HTR-8/SVneo (cell line): Measurements from ENCODE around the gene HOXA2.

Experiments used
- DNase-seq: peaks from one replicate; pipeline ENCODE4 v3.0.0; 2011; ENCODE audit warnings: low spot score, mixed read lengths; ENCODE audit not compliant: insufficient read length
- FAIRE-seq: peaks from 2 replicates; lab custom pipeline; 2011; peaks lifted over from hg19 to GRCh38; lab: Jason Lieb, UNC

Gene HOXA2

DNA sequence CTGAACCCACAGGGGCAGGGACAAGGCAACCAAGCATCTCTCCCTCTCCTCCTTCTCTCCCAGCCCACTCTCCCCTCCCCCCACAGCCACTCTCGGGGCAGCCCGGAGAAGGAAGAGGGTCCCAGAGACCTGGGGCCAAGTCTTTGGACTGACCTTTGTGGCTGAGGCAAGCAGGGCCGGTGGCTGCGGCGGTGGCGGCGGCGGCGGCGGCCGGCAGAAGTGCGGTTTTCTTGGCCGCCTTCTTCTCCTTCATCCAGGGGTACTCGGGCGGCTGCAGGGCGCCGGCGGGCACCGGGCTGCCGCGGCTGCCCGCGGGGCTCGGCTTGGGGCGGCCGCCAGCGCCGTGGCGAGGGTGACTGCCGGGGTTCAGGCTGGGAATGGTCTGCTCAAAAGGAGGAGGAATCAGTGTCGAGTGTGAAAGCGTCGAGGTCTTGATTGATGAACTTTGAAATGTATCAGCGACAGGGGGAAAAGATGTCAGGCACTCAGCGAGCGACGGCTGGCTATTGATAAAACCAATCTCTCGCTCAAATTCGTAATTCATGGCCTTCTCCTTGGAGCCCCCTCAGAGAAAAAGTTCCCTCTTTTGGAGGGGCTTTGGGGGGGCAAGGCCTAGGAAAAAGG, 414 bp downstream of the HOXA2 start:
- DNase-seq, result no peak
- no peak for FAIRE-seq

DNA sequence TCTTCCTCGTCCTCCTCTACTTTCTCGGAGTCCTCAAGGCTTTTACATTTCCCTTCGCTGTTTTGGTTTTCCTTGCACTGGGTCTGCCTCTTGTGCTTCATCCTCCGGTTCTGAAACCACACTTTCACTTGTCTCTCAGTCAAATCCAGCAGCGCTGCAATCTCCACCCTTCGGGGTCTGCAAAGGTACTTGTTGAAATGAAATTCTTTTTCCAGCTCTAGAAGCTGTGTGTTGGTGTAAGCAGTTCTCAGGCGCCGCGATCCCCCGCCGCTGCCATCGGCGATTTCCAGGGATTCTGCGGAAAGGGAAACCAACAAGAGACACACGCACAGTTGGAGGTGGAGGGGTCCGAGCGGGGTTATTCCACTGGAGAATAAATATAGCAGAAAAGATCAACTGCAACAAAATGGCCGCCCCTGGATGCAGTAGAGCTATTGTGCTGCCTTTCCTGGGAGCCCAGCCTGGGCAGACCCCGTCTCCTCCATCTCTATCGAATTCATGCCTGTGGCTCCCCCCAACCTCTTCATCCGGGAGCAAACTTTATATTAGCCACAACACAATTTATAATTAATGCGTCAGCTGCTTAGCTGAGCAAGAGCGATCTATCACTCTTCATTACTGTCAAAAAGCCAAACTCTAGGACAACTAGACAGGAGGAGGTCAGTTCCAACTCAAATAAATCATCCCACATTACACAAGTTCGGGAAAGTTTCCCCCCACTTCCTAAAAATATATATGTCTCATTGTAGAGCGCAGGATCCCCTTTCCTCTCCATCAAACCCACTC, 1.1 kb downstream of the HOXA2 start:
- no peak for DNase-seq
- FAIRE-seq, result no peak

DNA sequence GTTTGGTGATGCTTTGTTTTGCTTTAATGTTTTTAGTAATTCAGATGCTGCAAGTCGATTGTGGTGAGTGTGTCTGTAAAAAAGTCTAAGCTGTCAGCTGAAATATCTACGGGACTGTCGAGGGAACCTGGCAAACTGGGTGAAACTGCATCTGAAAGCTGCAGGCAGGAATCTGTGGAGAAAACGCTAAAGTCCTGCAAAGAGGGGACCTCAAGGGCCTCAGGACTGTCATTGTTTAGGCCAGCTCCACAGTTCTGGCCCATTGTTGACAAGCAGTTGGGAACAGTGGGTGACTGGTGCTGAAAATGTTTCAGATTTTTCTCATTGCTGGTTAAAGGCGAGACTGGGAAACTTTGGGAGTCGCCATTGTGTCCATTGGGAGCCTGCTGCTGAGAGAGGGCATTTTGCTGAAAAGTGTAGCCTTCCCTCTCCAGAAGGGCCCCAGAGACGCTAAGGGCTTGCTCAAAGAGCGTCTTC, 1.8 kb downstream of the HOXA2 start:
- no peak for FAIRE-seq
- DNase-seq, result no peak

DNA sequence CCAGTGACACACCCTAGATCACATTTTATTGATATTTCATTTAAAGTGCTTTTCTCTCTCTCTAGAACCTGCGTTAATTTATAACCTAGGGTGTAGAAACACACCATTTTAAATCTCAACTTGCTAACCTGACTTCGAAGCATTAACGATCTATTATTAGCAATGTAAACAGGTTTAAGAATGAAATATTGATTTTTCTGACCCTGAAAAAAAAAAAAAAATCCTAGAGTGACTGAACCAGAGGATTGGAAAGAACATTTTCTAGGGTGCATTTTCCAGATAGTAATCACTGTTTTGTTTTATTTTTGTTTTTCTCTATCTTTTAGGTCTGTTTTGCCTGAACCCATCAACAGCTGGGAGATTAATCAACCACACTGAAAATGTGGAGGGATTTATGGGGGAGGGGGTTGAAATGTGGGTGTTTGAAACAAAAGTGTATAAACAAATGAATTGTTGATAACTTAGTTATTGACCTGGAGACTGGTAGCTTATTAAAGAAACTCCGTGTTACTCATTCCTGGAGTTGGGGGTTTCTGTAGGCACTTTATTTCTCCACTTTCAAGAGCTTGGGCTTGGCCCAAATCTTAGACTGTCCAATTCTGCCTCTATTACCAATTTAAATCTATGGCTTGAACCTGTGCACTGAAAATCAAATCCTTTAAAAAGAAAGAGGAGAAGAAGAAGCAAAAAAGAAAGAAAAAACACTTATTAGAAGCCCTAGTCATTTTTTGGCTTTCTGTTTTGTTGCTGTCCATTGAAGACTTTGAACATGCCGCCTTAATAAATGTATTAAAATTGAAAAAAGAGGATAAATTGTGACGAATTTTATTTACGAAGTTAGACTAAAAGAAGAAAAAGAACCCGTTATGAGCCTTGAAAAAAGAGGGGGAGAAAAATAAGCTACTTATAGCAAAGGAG, 2.8 kb downstream of the HOXA2 start:
- FAIRE-seq, result no peak
- DNase-seq, result no peak

DNA sequence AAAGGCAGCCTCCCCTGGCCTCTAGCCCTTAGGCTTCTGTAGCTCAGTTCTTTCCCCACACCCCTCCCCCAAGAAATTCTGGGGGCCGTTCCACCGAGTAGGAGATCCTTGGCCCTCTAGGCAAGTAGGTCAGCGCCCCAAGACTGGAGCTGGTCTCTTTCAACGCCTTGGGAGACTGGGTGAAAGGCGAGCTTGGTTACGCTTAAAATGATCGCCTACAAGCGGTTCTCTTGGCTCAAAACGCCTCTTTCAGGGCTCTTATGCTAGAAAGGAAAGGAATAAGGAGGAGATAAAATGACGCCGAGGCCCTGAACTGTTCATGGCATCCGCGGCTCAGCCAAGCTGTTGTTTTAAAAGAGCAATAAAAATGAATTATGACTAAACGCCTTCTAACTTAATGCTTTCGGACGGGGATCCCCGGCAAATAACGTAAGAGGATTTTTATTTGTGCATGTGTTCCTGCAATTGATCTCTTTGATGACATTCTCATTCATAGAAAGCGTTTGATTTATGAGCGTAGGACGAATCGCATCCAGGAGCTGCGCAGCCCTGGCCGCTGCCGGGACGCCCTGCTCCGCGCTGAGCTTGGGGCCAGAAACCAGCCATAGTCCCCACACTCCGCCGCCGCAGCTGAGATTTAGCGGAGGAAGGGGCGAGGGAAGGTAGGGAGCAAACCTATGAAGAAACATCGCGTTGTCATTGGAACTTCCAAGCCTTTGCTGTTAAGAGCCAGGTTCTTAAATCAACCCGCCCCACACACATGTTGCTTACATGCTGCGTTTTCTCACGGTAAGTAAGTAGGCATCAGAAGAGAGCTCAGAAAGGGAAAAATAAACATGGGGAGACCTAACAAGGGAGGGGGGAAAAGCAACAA, 3.7 kb downstream of the HOXA2 start:
- FAIRE-seq (no peak), DNase-seq (no peak)

DNA sequence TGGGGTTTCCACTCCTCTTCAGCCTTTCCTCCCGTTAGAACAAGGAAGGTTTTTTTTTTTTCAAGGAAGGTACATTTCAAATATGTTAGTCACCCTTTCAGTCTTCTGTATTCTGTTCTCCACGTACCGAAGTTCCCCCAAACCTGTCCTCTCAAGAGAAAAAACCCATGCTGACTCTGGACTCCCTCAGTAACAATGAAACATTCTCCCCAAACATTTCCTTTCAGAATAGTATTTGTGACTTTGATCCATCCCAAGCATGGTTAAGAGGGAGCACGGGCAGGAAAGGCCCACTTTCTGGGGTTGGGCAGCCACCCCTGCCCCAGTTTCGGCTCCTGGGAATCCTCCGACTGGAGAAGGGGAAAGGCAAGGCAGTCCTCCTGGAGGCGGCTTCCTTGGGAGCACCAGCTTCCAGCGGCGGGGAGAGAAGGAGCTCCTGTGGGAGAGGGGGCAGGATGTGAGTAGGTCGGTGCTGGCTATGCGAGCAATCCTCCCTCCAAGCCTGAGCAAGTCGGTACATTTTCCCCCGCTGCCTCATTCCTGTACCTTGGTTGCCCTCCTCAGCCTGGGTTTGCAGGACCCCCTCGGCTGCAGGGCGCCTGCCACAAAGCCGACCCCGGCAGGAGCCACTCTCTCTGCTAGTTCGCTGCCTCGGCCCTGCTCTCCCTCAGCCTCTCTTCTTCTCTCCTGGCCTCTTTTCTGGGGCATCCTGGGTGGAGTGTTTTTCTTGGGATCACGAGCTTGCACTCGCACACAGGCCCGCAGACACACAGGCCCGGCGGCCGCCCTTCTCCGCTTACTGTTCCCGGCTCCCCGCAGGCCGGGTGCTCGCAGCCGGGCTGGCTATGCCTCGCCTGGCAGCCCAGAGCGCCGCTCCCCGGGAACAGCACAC, 4.6 kb downstream of the HOXA2 start:
- DNase-seq (no peak), FAIRE-seq (peak; percentile 38)

DNA sequence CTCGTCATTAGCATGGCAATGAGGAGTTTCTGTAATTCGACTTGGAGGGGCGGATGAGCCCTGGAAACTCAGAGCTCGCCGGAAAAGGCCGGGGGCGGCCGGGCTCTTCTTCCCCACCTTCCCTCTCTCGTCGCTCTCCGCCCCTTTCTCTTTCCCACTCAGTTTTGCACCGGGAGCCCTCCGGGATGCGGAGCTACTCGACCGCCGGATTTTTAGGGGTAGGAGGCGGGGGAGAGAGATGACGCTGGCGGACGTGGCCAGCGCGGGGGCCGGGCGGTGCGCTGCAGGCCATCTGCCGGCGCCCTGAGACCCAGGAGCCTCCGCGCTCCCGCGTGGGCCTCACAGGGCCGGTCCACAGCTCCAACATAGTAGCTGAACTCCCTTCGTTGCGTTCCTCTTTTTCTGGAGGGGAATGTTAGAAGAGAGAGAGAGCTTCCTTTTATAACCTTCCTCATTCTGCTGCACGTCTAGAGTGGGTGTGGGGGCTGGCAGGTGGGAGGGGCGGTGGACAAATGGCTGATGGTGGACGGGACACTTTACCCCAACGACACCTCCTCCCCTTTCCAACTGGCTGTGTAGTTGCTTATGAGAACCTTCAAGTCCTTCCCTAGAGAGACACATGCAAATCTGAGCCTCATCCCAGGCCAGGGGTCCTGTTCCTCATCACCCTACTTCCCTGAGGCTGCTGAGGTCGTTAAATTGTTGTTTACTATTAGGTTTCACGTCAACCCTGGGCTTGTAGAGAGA, 5.5 kb downstream of the HOXA2 start:
- DNase-seq (no peak), FAIRE-seq (no peak)

DNA sequence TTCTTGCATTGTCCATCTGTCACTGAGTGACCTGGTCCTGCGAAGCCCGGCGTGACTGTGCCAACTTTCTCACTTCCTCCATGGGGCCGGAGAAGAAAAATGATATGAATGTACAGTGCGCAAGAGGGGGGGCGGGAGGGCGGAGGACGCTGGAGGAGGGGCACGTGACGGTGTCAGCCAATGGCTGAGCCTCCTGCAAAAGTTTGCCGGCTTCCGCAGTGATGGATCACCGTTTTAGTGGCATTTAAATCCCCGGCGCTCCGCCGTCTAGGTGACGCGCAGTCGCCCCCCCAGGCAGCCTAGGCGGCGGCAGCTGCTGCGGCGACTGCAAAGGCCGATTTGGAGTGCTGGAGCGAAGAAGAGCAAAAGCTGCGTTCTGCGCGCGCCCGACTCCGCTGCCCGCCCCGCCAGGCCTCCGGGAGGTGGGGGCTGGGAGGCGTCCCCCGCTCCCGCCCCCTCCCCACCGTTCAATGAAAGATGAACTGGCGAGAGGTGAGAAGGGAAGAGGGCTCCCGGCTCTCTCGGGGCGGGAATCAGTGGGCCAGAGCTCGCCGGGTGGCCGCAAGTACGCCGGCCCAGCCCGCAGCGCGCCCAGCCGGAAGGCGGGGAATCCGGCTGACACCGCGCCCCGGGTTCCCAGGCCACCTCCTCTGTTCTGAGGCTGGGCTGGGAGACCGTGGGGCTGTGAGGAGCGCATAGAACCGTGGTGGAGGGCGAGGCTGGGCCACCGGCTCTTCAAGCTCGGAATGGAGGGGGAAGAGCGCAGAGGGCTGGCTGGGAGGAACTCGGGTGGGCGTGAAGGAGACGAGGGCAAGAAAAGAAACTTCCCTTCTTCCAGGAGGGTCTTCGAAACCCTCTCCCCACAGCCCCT, 6.4 kb downstream of the HOXA2 start, which contains the start of gene HOXA1:
Gene HOXA1 (minus strand): TSS at position 104 of the 871 bp plus-strand sequence. CDS start 88 bp downstream, at position 16.
- DNase-seq (peak; percentile 93), FAIRE-seq (no peak)

DNA sequence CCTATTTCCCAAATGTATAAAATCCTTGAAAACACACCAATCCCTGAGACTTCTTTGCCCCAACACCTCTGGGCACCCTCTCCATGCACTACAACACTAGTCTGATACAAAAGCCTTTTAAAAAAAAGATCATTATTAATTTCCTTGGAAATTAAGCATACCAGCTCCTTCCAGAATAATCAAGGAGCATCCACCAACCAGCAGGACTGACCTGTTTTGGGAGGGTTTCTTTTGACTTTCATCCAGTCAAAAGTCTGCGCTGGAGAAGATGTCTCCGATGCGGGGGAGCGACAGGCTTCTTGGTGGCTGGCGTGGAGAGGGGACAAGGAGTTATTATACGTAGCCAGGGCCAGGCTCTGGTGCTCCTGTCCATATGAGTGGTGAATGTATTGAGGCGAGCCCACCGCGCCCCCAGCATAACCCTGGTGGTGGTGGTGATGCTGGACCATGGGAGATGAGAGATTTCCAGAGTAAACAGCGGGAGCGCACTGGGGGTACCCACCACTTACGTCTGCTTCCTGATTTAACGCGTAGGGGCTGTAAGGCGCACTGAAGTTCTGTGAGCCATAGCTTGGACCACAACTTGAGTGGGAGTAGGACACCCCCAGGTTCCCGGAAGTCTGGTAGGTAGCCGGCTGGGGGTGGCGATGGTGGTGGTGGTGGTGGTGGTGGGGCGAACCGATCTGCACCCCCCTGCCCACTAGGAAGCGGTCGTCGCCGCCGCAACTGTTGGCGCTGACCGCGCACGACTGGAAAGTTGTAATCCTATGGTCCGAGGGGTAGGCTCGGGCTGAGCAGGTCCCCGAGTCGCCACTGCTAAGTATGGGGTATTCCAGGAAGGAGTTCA, 7.2 kb downstream of the HOXA2 start:
- DNase-seq, result no peak
- FAIRE-seq, result no peak

DNA sequence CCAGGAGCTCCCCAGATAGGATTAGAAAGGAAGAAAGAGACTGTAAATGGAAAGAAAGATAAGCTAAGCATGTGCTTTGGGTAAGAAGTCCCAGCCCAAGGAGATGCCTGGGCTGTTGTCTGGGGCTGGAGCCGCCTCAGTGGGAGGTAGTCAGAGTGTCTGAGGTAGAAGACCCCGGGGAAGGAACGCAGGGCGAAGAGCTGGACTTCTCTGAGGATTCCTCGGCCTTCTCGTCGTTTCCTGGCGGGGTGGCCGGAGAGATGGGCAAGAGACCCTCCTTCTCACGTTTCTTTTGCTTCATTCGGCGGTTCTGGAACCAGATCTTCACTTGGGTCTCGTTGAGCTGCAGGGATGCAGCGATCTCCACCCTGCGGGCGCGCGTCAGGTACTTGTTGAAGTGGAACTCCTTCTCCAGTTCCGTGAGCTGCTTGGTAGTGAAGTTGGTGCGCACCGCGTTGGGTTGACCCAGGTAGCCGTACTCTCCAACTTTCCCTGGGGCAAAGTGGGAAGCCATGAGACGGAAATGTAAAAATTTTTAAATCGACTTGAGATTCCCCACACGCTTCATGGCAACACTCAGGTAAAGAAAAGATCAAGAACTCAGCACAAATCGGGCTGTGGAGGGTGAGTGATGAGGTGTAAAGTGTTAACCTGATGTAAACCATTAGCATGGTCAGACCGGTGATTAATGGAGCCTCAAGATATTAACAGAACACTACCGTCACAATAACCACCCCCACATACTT, 8.0 kb downstream of the HOXA2 start:
- DNase-seq, result no peak
- no peak for FAIRE-seq

DNA sequence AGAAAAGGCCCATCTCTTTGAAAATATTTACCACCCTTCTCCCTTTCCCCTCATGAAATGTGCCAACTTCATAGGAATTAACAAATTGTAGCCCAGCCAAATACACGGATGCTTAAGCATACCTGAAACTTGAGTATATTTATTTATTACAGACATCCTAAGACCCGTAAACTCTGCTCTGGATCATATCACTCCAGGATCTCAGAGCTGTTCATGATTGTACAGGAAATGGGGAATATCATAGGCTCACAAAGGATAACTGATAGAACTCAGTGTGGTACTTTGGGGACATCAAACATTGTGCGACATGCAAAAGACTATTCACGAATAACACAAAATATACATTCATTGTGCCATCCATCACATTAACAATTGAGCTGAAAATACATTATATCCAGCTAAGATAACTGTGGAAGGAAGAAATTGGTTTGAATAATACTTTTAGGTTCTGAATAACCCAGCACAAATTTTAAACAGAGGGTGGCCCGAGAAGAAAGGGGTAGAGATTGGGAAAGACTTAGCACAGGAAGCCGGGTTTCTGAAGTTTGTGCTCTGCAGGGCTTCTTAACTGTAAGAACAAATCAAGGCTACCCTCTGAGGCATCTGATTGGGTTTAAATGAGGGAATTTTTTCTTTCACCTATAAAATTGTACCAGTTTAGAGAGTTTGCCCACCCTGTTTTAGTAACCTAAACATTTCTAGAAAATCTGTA, 9.1 kb downstream of the HOXA2 start:
- no peak for FAIRE-seq
- DNase-seq, result no peak

DNA sequence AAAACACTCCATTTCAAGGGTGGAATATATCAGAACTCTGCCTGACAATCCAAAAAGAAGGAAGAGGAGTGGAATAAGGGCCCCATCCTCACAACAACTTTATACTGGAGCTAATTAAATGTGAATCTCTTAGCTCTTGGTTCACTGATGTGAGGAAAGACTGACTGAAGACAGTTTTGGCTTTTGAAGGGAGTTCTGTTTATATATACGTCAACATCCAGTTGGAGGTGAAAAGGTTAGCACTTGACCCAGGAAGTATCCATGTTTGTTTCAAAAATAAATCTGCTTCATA, 9.7 kb downstream of the HOXA2 start:
- no peak for DNase-seq

DNA sequence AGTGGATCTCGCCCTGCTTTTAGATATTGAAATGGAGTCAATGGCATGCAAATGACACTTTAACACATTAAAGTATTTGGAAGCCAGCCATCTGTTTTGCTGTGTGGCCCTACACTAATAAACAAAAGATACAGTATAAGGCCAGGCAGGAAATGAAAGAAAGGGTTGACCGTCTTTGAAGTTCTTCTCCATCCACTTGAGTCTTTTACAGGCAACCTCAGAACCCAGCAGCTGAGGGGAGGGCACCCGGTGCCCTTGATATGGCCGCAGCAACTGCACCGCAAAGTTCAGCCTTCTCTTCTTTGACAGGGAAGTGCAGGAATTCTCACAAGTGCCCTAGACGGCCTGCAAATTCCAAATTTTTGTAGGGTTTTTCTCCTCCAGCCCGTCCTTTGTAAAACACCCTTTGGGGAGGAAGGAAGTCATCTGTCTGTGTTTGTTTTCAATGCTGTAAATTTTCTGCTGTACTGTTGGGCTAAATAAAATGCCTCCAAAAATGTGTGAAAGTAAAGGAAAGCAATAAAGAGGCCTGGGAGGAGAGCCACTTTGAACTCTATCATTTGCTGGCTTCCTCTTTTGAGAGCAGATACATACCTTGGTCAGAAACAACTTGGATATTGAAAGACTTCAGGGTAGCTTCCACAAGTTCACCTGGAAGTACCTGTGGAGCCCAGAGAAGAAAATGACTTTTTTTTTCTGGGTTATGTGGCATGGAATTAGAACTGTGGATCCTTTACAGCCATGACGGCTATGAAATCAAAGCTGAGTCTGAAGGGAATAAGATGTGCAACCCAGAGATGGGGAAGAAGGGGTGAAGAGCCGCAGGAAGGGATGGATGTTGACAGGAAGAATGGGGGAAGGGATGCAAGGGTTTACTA, 10.3 kb downstream of the HOXA2 start:
- FAIRE-seq (no peak), DNase-seq (no peak)

More for the DNA sequence above, 9.7 kb downstream of the HOXA2 start:
- no peak for FAIRE-seq

DNA sequence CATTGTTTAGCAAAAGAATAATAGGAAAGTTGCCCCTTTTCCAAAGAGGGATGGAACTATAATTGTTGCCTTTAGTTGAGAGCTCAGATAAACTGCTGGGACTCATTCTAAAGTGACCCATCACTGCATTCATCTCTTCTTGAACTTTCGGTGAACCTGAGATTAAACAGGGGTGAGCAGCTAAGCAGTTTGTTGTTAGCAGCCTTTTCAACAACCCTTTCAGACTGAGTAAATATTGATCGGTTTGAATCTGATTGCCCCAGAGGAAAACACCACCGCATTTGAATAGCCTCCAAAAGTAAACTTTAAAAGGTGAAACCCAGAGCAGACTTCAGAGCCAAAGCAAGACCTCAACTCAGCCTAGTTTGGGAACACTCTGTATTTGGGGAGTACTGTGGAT, 11.4 kb downstream of the HOXA2 start:
- no peak for FAIRE-seq
- DNase-seq, result no peak
